HepG2 (cell line): ENCODE data around the gene CDT1. TPM values are rescaled to one million over a fixed set of nuclear protein-coding genes. Genes with fewer than 3 reads are reported as not detected.
A peak's percentile ranks its signal among the peaks of the same experiment; 100 is the strongest.

ENCODE experiments used
- ARNT ChIP-seq: fragments of 450-650 bp; IDR thresholded peaks from 2 replicates; pipeline ENCODE4 v1.6.1; 2017
- GLI4 ChIP-seq: sonication (generic); formaldehyde crosslinking; IDR thresholded peaks from 2 replicates; pipeline ENCODE4 v1.5.1; 2020; ENCODE audit warnings: missing genetic modification reagents, mild to moderate bottlenecking, moderate library complexity, borderline replicate concordance
- RARG ChIP-seq: sonication (generic); formaldehyde crosslinking; IDR thresholded peaks from 2 replicates; pipeline ENCODE4 v1.4.0; 2020; ENCODE audit warnings: low read depth, mild to moderate bottlenecking, missing genetic modification reagents
- SPEN ChIP-seq: sonication (generic); formaldehyde crosslinking; IDR thresholded peaks from 2 replicates; pipeline ENCODE4 v1.5.1; 2020; ENCODE audit warnings: low read depth, mild to moderate bottlenecking, missing genetic modification reagents
- THAP7 ChIP-seq: sonication (generic); formaldehyde crosslinking; IDR thresholded peaks from 2 replicates; pipeline ENCODE4 v1.8.1; 2023; ENCODE audit warnings: mild to moderate bottlenecking, missing genetic modification reagents
- ZNF605 ChIP-seq: sonication (generic); formaldehyde crosslinking; IDR thresholded peaks from 2 replicates; pipeline ENCODE4 v1.8.0; 2022; ENCODE audit warnings: mild to moderate bottlenecking, missing genetic modification reagents
- ZNF670 ChIP-seq: sonication (generic); formaldehyde crosslinking; IDR thresholded peaks from 2 replicates; pipeline ENCODE4 v1.8.0; 2022; ENCODE audit warnings: mild to moderate bottlenecking, missing genetic modification reagents, borderline replicate concordance
- ZNF850 ChIP-seq: sonication (generic); formaldehyde crosslinking; conservative IDR thresholded peaks from 2 replicates; pipeline ENCODE4 v1.9.0; 2021; ENCODE audit warnings: mild to moderate bottlenecking, missing genetic modification reagents
- polyA plus RNA-seq, 8 experiments: library from polyadenylated mRNA; depleted of rRNA in 3 of 8; stranded (reverse) in 7 of 8; unstranded in 1 of 8; fragments of >200 nt; fragmentation: Illumina TruSeq in 4 of 8; extraction: Trizol in 4 of 8; gene quantifications; 2 replicates each; pipeline versions ENCODE4 v1.2.1 to v1.2.3, GENCODE V29; 2011 to 2016; ENCODE audit warnings: low read depth in 4 of 8, missing spikeins in 1 of 8, mixed read lengths in 1 of 8; ENCODE audit not compliant: insufficient read depth in 1 of 8
- total RNA-seq, 5 experiments: library from RNA; depleted of rRNA; stranded (reverse); fragments of >200 nt; fragmentation: Illumina TruSeq; extraction: Trizol; gene quantifications; 2 replicates each; pipeline ENCODE4 v1.2.3, GENCODE V29; 2016; ENCODE audit warnings: low read depth in 1 of 5
- TF ChIP-seq, protein P1 (sequence below): sonication (generic); formaldehyde crosslinking; IDR thresholded peaks from one replicate; pipeline ENCODE4 v1.5.1; 2020; ENCODE audit warnings: mild to moderate bottlenecking, missing genetic modification reagents; ENCODE audit errors: not compliant biosample characterization
- TF ChIP-seq, protein P2 (sequence below): sonication (generic); formaldehyde crosslinking; IDR thresholded peaks from 2 replicates; pipeline ENCODE4 v1.5.1; 2020; ENCODE audit warnings: mild to moderate bottlenecking, missing genetic modification reagents, borderline replicate concordance
- TF ChIP-seq, protein P3 (sequence below): sonication (generic); formaldehyde crosslinking; IDR thresholded peaks from 2 replicates; pipeline ENCODE4 v1.4.0; 2020; ENCODE audit warnings: mild to moderate bottlenecking, missing genetic modification reagents

CDT1 gene
- total and polyA plus RNA-seq, 2 of the 13 experiments (the other 11 are each of a cell fraction or from before 2014, with no cell fraction given): 23.1 to 23.8 TPM

DNA sequence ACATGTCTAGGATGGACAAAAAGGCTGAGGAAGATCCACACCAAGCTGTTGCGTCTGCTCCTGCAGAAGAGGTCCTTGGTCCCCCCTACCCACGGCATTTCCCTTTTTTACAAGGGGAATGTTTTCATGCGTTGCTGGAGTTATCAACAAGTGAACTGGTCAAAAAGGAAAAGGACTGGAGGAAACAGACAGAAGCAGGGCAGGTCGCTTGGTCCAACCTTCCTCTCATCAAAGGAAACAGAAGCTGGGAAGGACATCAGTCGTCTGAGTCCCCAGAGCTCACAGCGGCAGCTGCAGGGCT lies 44.7 kb upstream of the CDT1 start (continued):
- TF ChIP-seq, protein P1, sequence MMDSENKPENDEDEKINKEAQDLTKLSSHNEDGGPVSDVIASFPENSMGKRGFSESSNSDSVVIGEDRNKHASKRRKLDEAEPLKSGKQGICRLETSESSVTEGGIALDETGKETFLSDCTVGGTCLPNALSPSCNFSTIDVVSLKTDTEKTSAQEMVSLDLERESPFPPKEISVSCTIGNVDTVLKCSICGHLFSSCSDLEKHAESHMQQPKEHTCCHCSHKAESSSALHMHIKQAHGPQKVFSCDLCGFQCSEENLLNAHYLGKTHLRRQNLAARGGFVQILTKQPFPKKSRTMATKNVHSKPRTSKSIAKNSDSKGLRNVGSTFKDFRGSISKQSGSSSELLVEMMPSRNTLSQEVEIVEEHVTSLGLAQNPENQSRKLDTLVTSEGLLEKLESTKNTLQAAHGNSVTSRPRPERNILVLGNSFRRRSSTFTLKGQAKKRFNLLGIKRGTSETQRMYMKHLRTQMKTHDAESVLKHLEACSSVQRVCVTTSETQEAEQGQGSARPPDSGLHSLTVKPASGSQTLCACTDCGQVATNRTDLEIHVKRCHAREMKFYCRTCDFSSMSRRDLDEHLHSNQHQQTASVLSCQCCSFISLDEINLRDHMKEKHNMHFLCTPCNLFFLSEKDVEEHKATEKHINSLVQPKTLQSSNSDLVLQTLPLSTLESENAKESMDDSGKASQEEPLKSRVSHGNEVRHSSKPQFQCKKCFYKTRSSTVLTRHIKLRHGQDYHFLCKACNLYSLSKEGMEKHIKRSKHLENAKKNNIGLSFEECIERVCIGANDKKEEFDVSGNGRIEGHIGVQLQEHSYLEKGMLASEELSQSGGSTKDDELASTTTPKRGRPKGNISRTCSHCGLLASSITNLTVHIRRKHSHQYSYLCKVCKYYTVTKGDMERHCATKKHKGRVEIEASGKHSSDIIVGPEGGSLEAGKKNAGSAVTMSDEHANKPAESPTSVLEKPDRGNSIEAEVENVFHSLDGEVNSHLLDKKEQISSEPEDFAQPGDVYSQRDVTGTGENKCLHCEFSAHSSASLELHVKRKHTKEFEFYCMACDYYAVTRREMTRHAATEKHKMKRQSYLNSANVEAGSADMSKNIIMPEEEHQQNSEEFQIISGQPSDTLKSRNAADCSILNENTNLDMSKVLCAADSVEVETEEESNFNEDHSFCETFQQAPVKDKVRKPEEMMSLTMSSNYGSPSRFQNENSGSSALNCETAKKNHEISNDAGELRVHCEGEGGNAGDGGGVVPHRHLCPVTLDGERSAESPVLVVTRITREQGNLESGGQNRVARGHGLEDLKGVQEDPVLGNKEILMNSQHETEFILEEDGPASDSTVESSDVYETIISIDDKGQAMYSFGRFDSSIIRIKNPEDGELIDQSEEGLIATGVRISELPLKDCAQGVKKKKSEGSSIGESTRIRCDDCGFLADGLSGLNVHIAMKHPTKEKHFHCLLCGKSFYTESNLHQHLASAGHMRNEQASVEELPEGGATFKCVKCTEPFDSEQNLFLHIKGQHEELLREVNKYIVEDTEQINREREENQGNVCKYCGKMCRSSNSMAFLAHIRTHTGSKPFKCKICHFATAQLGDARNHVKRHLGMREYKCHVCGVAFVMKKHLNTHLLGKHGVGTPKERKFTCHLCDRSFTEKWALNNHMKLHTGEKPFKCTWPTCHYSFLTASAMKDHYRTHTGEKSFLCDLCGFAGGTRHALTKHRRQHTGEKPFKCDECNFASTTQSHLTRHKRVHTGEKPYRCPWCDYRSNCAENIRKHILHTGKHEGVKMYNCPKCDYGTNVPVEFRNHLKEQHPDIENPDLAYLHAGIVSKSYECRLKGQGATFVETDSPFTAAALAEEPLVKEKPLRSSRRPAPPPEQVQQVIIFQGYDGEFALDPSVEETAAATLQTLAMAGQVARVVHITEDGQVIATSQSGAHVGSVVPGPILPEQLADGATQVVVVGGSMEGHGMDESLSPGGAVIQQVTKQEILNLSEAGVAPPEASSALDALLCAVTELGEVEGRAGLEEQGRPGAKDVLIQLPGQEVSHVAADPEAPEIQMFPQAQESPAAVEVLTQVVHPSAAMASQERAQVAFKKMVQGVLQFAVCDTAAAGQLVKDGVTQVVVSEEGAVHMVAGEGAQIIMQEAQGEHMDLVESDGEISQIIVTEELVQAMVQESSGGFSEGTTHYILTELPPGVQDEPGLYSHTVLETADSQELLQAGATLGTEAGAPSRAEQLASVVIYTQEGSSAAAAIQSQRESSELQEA (CRISPR knock-in tag): no peak
- TF ChIP-seq SPEN (CRISPR knock-in tag): 0 out of 2 replicates have a peak, but pooled peaks have one; percentile 3
- 0 out of 2 replicates have a peak, but pooled peaks have one; percentile 57 for TF ChIP-seq ZNF850 (CRISPR knock-in tag)
- no peak for TF ChIP-seq RARG (CRISPR knock-in tag)
- TF ChIP-seq THAP7 (CRISPR knock-in tag): 0 out of 2 replicates have a peak, but pooled peaks have one; percentile 11
- TF ChIP-seq ZNF605: 0 out of 2 replicates have a peak, but pooled peaks have one; percentile 20
- 0 out of 2 replicates have a peak, but pooled peaks have one; percentile 17 for TF ChIP-seq GLI4
- TF ChIP-seq, protein P2, sequence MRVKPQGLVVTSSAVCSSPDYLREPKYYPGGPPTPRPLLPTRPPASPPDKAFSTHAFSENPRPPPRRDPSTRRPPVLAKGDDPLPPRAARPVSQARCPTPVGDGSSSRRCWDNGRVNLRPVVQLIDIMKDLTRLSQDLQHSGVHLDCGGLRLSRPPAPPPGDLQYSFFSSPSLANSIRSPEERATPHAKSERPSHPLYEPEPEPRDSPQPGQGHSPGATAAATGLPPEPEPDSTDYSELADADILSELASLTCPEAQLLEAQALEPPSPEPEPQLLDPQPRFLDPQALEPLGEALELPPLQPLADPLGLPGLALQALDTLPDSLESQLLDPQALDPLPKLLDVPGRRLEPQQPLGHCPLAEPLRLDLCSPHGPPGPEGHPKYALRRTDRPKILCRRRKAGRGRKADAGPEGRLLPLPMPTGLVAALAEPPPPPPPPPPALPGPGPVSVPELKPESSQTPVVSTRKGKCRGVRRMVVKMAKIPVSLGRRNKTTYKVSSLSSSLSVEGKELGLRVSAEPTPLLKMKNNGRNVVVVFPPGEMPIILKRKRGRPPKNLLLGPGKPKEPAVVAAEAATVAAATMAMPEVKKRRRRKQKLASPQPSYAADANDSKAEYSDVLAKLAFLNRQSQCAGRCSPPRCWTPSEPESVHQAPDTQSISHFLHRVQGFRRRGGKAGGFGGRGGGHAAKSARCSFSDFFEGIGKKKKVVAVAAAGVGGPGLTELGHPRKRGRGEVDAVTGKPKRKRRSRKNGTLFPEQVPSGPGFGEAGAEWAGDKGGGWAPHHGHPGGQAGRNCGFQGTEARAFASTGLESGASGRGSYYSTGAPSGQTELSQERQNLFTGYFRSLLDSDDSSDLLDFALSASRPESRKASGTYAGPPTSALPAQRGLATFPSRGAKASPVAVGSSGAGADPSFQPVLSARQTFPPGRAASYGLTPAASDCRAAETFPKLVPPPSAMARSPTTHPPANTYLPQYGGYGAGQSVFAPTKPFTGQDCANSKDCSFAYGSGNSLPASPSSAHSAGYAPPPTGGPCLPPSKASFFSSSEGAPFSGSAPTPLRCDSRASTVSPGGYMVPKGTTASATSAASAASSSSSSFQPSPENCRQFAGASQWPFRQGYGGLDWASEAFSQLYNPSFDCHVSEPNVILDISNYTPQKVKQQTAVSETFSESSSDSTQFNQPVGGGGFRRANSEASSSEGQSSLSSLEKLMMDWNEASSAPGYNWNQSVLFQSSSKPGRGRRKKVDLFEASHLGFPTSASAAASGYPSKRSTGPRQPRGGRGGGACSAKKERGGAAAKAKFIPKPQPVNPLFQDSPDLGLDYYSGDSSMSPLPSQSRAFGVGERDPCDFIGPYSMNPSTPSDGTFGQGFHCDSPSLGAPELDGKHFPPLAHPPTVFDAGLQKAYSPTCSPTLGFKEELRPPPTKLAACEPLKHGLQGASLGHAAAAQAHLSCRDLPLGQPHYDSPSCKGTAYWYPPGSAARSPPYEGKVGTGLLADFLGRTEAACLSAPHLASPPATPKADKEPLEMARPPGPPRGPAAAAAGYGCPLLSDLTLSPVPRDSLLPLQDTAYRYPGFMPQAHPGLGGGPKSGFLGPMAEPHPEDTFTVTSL (CRISPR knock-in tag): 0 out of 2 replicates have a peak, but pooled peaks have one; percentile 53
- TF ChIP-seq, protein P3, sequence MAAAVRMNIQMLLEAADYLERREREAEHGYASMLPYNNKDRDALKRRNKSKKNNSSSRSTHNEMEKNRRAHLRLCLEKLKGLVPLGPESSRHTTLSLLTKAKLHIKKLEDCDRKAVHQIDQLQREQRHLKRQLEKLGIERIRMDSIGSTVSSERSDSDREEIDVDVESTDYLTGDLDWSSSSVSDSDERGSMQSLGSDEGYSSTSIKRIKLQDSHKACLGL: 0 out of 2 replicates have a peak, but pooled peaks have one; percentile 12
- no peak for TF ChIP-seq ARNT
- TF ChIP-seq ZNF670 (CRISPR knock-in tag): peak; percentile 80
